Activated CD4-positive, alpha-beta memory T cell treated with anti-CD3 and anti-CD28 coated beads, Interleukin-2, amount 10 ng/mL, durations not matched to agents 7 days and 5 days (primary cell): Measurements from ENCODE around the gene PRAC1. TPM values are rescaled to one million over a fixed set of nuclear protein-coding genes. Genes with fewer than 3 reads are reported as not detected.

Source experiments
- CTCF ChIA-PET: fragments of 350-600 bp; sonication (Branson Sonifier 250); formaldehyde crosslinking; loops from one replicate; lab custom pipeline; 2021; ENCODE audit warnings: antibody characterized with exemption, inconsistent platforms; lab: Charles Lee
- POLR2A ChIA-PET: fragments of 350-600 bp; sonication (Branson Sonifier 250); formaldehyde crosslinking; loops from one replicate; lab custom pipeline; 2021; ENCODE audit warnings: antibody characterized with exemption; lab: Charles Lee
- DNase-seq: peaks from one replicate; pipeline ENCODE4 v3.0.0-alpha.2; 2020
- H3K27ac Mint-ChIP-seq: one replicate; pipeline ENCODE4 v1.8.0; 2021; ENCODE audit warnings: mild to moderate bottlenecking, mixed read lengths
- H3K27me3 Mint-ChIP-seq: one replicate; pipeline ENCODE4 v1.8.0; 2021; ENCODE audit warnings: mixed read lengths
- H3K36me3 Mint-ChIP-seq: one replicate; pipeline ENCODE4 v1.8.0; 2021; ENCODE audit warnings: low read depth, mixed read lengths
- H3K4me1 Mint-ChIP-seq: one replicate; pipeline ENCODE4 v1.8.0; 2021; ENCODE audit warnings: mixed read lengths
- H3K4me3 Mint-ChIP-seq: one replicate; pipeline ENCODE4 v1.8.0; 2021; ENCODE audit warnings: mild to moderate bottlenecking, mixed read lengths
- H3K9me3 Mint-ChIP-seq: one replicate; pipeline ENCODE4 v1.8.0; 2021; ENCODE audit warnings: mixed read lengths
- total RNA-seq, 2 experiments: library from RNA; stranded (reverse); gene quantifications; one replicate each; pipeline ENCODE4 v1.2.3, GENCODE V29; 2021

The PRAC1 gene
- total RNA-seq: not detected

DNA sequence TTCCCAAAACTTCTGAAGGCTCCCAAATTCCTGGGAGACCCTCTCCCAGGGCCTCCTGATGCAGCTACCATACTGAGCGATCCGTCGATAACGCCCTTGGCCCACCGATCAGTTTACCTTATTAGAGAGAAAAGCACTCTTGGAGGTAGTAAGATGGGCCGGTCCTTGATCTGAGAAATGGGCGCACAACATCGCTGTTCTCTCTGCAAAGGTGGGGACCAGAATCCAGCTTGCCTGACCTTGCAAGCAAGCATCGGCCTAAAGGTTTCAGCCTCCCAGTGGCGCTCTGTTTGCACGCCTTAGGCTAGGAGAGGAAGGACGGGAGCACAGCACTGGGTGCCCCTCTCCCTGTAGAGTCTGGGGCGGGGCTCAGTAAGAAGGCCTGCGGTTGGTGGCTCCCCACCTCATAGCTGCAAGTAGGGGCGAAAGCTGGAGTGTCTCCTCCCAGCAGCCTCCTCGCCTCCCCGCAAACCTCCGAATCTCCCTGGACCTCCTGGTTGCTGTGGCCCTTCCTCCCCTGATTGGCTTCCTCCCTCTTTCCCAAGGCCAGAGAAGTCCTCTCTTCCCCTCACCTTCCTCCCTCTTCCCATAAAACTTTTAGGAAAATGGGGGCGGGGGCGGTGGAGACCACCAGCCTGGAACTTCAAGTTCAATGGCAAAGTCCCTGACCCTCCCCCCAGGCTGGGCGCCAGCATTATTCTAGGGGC lies at the start of gene PRAC1:
PRAC1 (minus strand) TSS at position 318 of the 707 bp plus-strand sequence; CDS start at position 192, 126 bp downstream.
- H3K9me3 Mint-ChIP-seq: no peaks in the 10 kb centered on the region
- H3K27me3 Mint-ChIP-seq: peaks cover 96% of the 10 kb centered on the region
- DNase-seq: no peak
- ChIA-PET POLR2A (no interaction called here), CTCF (interaction anchor here (0.7 to 3.1 kb wide), 3 partner anchors 29 to 44 kb away, joined by 3 to 23 read pairs (median 14); no protein-coding TSS in a partner anchor)
- peaks cover 42% of the 10 kb centered on the region for H3K4me1 Mint-ChIP-seq
- H3K36me3 Mint-ChIP-seq: peaks cover 2% of the 10 kb centered on the region
- H3K4me3 Mint-ChIP-seq: no peak within 1 kb of the TSS
- H3K27ac Mint-ChIP-seq: peak within 1 kb of the TSS; percentile 10

- Mint-ChIP-seq H3K27ac (no peak overlapping the region), H3K27me3 (peaks cover 53% of the 10 kb centered on the region), H3K36me3 (no peaks in the 10 kb centered on the region), H3K4me3 (no peak overlapping the region), H3K9me3 (no peaks in the 10 kb centered on the region), H3K4me1 (peaks cover 4% of the 10 kb centered on the region)
- POLR2A ChIA-PET: no interaction called here
- DNase-seq: no peak
- CTCF ChIA-PET: no interaction called here
These were observed 48.6 kb upstream of the PRAC1 start for GRCh38 chr17:48770954-48771353.

- CTCF ChIA-PET: interaction anchor here (1.0 to 3.4 kb wide), 2 partner anchors 45 to 90 kb away, joined by 3 to 13 read pairs; no protein-coding TSS in a partner anchor
- Mint-ChIP-seq H3K4me3 (no peak overlapping the region), H3K27me3 (peaks cover 51% of the 10 kb centered on the region), H3K9me3 (no peaks in the 10 kb centered on the region), H3K27ac (no peak overlapping the region), H3K36me3 (no peaks in the 10 kb centered on the region), H3K4me1 (peaks cover 4% of the 10 kb centered on the region)
- no peak for DNase-seq
- POLR2A ChIA-PET: interaction anchor here (1.1 kb wide), 1 partner anchor 43 kb away, joined by 3 read pairs; no protein-coding TSS in a partner anchor
These were observed 46.8 kb upstream of the PRAC1 start for GRCh38 chr17:48769009-48769675.

DNA sequence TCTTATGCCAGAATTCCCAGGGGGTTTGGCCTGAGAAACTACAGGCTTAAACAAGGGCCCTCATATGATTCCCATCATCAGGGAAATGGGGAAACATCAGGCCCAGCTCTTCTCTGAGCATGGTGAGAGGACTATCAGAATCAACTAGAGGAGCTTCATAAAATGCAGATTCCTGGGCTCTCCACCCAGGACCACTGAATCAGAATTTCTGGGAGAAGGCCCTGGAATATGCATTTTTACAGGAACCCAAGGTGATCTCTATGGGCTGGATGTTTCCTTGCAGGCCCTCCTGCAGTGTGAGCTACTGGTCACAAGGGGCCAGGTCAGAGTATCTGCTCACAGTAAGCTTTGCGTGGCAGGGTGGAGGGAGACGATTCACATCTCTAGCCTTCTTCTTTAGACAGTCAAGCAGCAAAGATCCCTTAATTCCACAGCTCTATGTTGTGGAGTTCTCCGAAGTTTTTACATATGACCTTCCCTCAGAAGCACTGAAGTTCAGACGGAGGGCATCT lies 45.0 kb upstream of the PRAC1 start:
- DNase-seq: no peak
- Mint-ChIP-seq H3K9me3 (no peaks in the 10 kb centered on the region), H3K4me3 (no peak overlapping the region), H3K4me1 (peaks cover 4% of the 10 kb centered on the region), H3K27me3 (peaks cover 55% of the 10 kb centered on the region), H3K27ac (no peak overlapping the region), H3K36me3 (no peaks in the 10 kb centered on the region)
- POLR2A ChIA-PET: no interaction called here
- CTCF ChIA-PET: interaction anchor here (1.1 to 3.4 kb wide), 3 partner anchors 22 to 112 kb away, joined by 3 to 13 read pairs (median 3); no protein-coding TSS in a partner anchor

GRCh38 chr17:48761114-48761513 lies 38.8 kb upstream of the PRAC1 start:
- H3K27me3 Mint-ChIP-seq: peaks cover 63% of the 10 kb centered on the region
- no peak for DNase-seq
- H3K27ac Mint-ChIP-seq: no peak overlapping the region
- H3K4me3 Mint-ChIP-seq: no peak overlapping the region
- ChIA-PET POLR2A (no interaction called here), CTCF (interaction anchor here (0.9 to 1.2 kb wide), 4 partner anchors 10 to 123 kb away, joined by 3 read pairs; no protein-coding TSS in a partner anchor)
- no peaks in the 10 kb centered on the region for H3K36me3 Mint-ChIP-seq
- H3K4me1 Mint-ChIP-seq: no peaks in the 10 kb centered on the region
- no peaks in the 10 kb centered on the region for H3K9me3 Mint-ChIP-seq

GRCh38 chr17:48760411-48760810 lies 38.1 kb upstream of the PRAC1 start:
- no peak overlapping the region for H3K27ac Mint-ChIP-seq
- H3K9me3 Mint-ChIP-seq: no peaks in the 10 kb centered on the region
- DNase-seq: no peak
- no peak overlapping the region for H3K4me3 Mint-ChIP-seq
- peaks cover 66% of the 10 kb centered on the region for H3K27me3 Mint-ChIP-seq
- H3K36me3 Mint-ChIP-seq: no peaks in the 10 kb centered on the region
- POLR2A ChIA-PET: no interaction called here
- CTCF ChIA-PET: interaction anchor here (1.2 kb wide), 1 partner anchor 82 kb away, joined by 3 read pairs; no protein-coding TSS in a partner anchor
- H3K4me1 Mint-ChIP-seq: no peaks in the 10 kb centered on the region

DNA sequence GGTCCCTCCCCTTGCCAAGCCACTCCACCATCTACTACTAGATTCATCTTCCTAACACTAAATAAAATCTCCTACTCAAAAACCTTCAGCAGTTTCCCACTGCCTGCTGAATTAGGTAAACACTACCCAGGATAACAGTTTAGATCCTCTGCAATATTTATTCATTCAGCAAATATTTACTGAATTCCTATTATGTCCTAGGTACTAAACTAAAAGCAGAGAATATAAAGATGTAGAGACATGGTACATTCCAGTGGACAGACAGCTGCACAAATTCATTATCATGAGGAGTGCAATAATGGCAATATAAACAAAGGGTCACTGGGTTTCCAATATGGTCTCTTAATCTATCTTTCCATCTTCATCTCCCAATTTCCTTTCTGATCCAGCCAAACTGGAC lies 37.0 kb upstream of the PRAC1 start:
- no peaks in the 10 kb centered on the region for H3K36me3 Mint-ChIP-seq
- ChIA-PET CTCF (no interaction called here), POLR2A (no interaction called here)

DNA sequence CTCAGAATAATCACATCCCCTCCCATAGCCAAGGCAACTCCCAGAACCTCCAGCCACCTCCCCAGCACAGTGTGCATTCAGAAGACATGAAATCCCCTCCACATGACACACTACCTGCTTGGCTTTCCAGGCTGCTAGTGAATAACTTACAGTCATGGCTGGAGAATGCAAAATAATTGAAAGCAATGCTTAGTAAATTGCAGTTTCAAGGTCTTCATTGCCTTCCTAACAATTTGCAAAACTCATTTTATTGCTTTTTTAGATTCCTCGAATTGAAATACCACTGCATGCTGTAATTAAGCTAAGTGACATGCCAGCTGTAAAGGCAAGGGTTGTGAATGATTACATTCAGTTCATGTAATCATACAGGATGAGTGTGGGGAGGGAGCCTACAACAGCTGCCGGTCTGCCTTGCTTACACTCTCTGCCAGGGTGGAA lies 35.2 kb upstream of the PRAC1 start:
- Mint-ChIP-seq H3K4me3 (no peak overlapping the region), H3K36me3 (no peaks in the 10 kb centered on the region), H3K9me3 (no peaks in the 10 kb centered on the region), H3K27ac (no peak overlapping the region), H3K27me3 (peaks cover 75% of the 10 kb centered on the region), H3K4me1 (no peaks in the 10 kb centered on the region)
- ChIA-PET POLR2A (interaction anchor here (1.0 kb wide), 1 partner anchor 14 kb away, joined by 3 read pairs; no protein-coding TSS in a partner anchor), CTCF (interaction anchor here (0.9 to 1.4 kb wide), 3 partner anchors 12 to 275 kb away, joined by 3 to 8 read pairs (median 3); no protein-coding TSS in a partner anchor)
- DNase-seq: no peak

More for the DNA sequence above, 37.0 kb upstream of the PRAC1 start:
- Mint-ChIP-seq H3K4me1 (no peaks in the 10 kb centered on the region), H3K9me3 (no peaks in the 10 kb centered on the region), H3K4me3 (no peak overlapping the region), H3K27me3 (peaks cover 70% of the 10 kb centered on the region), H3K27ac (no peak overlapping the region)
- no peak for DNase-seq

- Mint-ChIP-seq H3K36me3 (no peaks in the 10 kb centered on the region), H3K4me1 (no peaks in the 10 kb centered on the region), H3K27ac (no peak overlapping the region), H3K27me3 (peaks cover 76% of the 10 kb centered on the region), H3K4me3 (no peak overlapping the region), H3K9me3 (no peaks in the 10 kb centered on the region)
- ChIA-PET POLR2A (no interaction called here), CTCF (interaction anchor here (1.7 kb wide), 1 partner anchor 31 kb away, joined by 6 read pairs; no protein-coding TSS in a partner anchor)
- no peak for DNase-seq
These were observed 34.5 kb upstream of the PRAC1 start for GRCh38 chr17:48756830-48757251.

- no peak for DNase-seq
- Mint-ChIP-seq H3K36me3 (no peaks in the 10 kb centered on the region), H3K27ac (no peak overlapping the region), H3K9me3 (no peaks in the 10 kb centered on the region), H3K4me1 (no peaks in the 10 kb centered on the region), H3K4me3 (no peak overlapping the region), H3K27me3 (peaks cover 78% of the 10 kb centered on the region)
- ChIA-PET POLR2A (no interaction called here), CTCF (interaction anchor here (1.5 to 1.7 kb wide), 2 partner anchors 30 to 119 kb away, joined by 3 to 6 read pairs; no protein-coding TSS in a partner anchor)
These were observed 33.0 kb upstream of the PRAC1 start for GRCh38 chr17:48755356-48755755.

DNA sequence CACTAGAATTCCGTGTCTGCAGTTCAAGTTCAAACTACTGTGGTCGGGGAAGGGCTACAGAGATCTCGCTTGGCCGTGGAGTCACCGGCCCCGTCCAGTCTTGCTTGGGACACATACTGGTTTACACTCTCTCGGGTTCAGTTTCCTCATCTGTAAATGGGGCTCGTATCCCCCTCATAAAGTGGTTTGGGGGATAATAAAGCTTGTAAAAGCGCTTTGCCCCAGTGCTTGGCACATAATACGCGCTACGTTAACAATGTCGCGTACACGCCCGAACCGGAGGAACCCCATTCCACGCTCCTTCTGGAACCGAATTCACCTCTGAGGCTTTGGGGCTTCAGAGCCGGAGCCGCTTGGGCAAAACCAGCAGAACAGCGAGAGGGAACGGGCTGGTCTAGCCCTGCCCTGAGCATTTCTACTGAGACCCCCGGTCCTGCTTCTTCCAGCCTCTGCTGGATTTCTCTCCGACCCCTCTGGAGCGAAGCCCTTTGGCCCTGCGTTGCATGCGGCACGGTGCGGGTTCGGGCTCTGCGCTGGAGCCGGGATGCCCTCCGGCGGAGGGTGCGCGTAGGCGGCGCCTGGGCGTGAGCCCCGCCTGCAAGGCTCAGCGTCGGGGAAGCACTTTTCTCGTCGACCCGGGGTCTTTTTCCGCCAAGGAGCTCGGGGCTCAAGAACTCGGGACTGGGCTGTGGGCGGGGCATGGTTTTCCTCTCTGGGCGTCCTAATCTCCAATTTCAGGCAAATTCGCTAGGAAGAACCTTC lies 32.4 kb upstream of the PRAC1 start:
- peaks cover 83% of the 10 kb centered on the region for H3K27me3 Mint-ChIP-seq
- no peaks in the 10 kb centered on the region for H3K4me1 Mint-ChIP-seq
- ChIA-PET POLR2A (no interaction called here), CTCF (interaction anchor here (1.5 kb wide), 1 partner anchor 119 kb away, joined by 3 read pairs; no protein-coding TSS in a partner anchor)
- no peaks in the 10 kb centered on the region for H3K9me3 Mint-ChIP-seq
- H3K27ac Mint-ChIP-seq: no peak overlapping the region
- no peak overlapping the region for H3K4me3 Mint-ChIP-seq
- DNase-seq: no peak
- no peaks in the 10 kb centered on the region for H3K36me3 Mint-ChIP-seq

DNA sequence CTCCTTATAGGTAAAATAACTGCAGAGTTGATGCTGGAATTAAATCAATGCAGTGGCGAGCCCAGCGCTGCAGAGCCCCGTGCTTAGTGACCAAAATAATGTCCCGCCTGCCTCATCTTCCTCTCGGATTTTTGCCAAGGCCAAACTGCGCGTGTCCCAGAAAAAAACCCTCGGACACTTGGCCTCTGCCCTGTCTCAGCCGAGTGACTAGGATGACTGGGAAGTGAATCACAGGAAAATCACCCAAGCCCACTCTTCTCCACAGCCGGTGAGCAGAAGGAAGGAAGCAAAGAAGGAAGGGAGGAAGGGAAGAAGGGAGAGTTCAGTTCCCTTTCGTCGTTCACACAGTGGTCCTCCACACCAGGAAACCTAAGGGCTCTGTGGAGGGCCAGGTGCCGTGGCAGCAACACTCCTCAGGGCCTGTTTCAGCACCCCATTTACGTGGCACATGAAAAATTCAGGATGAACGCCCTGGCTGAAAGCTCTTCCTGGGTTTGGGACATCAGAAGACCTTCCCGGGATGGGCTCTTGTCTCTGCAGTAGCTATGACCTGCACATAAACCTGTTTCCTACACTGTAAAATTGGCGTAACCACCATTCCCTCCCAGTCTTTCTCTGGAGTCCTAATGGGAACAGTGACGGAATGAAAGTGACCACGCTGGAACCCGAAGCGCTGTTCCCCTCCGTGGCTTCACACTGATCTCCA lies 31.6 kb upstream of the PRAC1 start:
- Mint-ChIP-seq H3K36me3 (no peaks in the 10 kb centered on the region), H3K4me3 (no peak overlapping the region), H3K4me1 (no peaks in the 10 kb centered on the region), H3K27me3 (peaks cover 83% of the 10 kb centered on the region), H3K27ac (no peak overlapping the region), H3K9me3 (no peaks in the 10 kb centered on the region)
- ChIA-PET POLR2A (no interaction called here), CTCF (no interaction called here)
- DNase-seq: no peak
